Measurements from ENCODE around the gene BCR.

BCR gene

GRCh38 chr22:23175817-23176644 is 4.3 kb upstream of the BCR start:
- no peak for DNase-seq (ENCODE audit: low read depth, low spot score)

- no peak for DNase-seq (ENCODE audit: low read depth, low spot score)
Measured at GRCh38 chr22:23176645-23177027, 3.7 kb upstream of the BCR start.

GRCh38 chr22:23177197-23177596 is 3.1 kb upstream of the BCR start:
- no peak for DNase-seq (ENCODE audit: low read depth, low spot score)

GRCh38 chr22:23178512-23179254 is 1.6 kb upstream of the BCR start:
- DNase-seq (ENCODE audit: low read depth, low spot score), result peak; percentile 33

- no peak for DNase-seq (ENCODE audit: low read depth, low spot score)
Measured at GRCh38 chr22:23179381-23180299, 669 bp upstream of the BCR start.

GRCh38 chr22:23180893-23181720 is 798 bp downstream of the BCR start:
- no peak for DNase-seq (ENCODE audit: low read depth, low spot score)

GRCh38 chr22:23181721-23182308 is 1.5 kb downstream of the BCR start:
- DNase-seq (ENCODE audit: low read depth, low spot score), result no peak

- no peak for DNase-seq (ENCODE audit: low read depth, low spot score)
Measured at GRCh38 chr22:23182309-23183060, 2.2 kb downstream of the BCR start.

GRCh38 chr22:23183061-23183698 is 2.9 kb downstream of the BCR start:
- DNase-seq (ENCODE audit: low read depth, low spot score), result peak; percentile 43

DNA sequence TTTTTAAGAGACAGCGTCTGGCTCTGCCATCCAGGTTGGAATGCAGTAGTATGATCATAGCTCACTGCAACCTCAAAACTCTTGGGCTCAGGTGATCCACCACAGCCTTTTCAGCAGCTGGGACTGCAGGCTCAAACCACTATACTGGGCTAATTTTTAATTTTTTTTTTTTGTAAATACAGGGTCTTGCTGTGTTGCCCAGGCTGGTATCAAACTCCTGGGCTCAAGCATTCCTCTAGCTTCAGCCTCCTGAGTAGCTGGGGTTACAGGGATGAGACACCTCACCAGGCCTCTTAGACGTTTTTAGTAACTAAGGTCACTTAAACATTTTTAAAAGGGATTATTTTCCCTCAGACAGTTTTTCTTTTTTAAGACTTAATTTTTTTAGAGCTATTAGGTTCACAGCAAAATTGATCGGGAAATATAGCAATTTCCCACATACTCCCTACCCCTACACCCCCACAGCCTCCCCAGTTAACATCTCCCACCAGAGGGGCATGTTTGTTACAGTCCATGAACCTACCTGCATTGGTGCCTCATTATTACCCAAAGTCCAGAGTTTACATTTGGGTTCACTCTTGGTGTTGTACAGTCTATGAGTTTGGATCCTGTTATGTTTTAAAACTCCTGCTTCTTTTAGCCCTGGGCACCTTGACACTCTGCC is 3.9 kb downstream of the BCR start:
- DNase-seq (ENCODE audit: low read depth, low spot score), result no peak

DNA sequence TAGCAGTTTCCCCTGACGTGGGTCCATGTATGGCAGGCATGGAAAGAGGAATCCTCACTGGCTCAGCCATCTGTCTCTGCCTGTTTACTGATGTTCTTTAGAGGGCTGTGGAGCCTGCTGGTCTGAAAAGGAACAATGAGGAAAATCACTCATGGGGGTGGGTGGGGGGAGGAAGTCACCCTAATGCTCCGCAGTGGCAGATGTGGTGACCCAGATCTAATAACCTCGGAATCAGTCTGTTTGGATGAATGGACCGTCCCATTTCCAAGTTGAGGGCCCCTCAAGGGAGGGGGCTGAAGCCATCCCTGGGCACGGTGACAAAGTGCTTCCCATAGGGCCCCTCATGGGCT is 4.4 kb downstream of the BCR start:
- DNase-seq (ENCODE audit: low read depth, low spot score), result no peak

DNA sequence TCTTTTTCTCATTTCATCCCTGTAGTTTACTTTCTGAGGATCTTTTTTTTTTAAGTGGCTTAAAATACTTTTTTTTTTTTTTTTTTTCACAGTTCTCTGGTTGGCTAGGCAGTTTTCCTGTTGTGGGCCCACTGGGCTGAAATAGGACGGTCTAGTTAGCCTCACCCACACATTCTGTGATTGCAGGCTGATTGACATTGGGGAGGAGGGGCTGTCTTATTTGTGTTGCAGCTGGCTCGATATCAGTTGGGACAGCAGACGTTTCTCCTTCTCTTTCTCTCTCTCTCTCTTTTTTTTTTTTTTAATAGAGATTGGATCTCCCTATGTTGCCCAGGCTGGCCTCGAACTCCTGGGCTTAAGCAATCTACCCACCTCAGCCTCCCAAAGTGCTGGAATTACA is 6.9 kb downstream of the BCR start:
- DNase-seq (ENCODE audit: low read depth, low spot score), result no peak

DNA sequence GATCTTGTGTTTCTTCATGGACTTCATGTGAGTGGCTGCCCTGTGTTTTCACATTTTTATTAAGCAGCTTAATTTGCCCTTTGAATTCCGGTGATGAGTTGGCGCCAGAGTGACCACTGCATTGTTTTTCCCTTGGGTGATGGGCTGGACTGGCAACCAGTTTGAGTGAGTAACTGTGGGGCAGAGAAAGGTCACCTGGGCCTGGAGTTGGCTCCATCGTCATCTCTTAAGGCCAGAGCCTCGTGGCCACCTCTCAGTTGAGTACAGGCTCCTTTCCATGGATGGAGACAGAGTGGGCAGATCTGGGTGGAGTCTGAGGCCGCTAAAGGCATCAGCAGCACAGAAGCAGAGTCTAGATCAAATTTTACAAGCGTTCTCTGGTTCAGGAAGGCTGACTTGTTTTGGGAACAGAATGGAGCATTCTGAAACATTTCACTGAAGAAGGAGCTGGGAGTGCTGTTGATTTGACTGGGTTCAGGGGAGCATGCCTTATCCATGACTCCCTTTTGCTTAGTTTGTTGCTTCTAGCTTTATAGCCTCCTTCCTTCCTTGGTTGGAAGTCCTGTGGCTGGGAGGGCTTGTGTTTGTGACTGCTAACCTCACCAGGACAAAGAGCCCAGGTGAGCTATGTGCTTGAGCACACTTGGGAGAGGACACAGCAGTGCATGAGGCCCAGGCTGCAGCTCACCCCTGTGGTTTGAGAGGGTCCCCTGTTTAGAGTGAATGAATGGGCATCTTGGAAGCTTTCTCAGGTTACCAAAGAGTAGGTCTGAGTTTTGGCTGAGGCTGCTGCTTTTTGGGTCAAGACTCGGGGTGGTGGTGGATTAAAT is 7.8 kb downstream of the BCR start:
- DNase-seq (ENCODE audit: low read depth, low spot score), result no peak

GRCh38 chr22:23190526-23190925 is 10.2 kb downstream of the BCR start:
- DNase-seq (ENCODE audit: low read depth, low spot score), result no peak

DNA sequence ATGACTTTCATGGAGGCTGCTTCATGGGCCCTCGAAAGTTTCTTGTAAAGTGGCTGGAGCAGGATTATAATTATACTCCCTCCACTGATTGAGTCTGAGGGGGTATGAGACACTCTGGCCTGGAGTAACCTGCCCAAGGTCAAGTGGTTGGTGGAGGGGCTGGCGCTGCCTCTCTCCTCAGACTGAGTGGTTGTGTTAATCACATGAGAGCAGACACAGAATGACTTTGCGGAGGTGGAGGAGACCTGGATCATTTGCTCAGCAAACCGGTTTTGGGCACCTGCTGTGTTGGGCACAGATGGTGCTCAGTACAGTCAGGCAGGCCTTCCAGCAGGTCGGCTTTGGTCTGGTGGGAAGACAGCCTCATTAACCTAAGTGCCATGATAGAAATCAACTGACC is 11.8 kb downstream of the BCR start:
- no peak for DNase-seq (ENCODE audit: low read depth, low spot score)

DNA sequence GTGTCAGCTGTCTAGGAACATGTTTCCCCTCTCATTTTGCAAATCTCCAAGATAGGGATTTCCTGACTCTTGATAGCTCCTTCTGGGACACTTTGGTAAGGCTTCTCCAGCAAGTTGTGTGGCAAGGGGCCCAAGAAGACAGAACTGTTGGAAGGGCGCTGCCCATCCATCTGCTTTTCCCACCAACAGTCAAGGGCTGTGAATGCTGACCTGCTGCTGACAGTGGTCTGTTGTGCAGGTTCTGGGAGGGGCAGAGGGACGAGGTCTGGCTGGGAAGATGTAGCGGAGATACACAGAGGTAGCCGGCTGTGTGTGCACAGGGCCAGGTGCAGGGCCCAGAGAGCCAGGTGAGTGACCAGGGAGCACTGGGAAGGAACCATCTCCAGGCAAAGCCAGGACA is 12.2 kb downstream of the BCR start:
- DNase-seq (ENCODE audit: low read depth, low spot score), result no peak

DNA sequence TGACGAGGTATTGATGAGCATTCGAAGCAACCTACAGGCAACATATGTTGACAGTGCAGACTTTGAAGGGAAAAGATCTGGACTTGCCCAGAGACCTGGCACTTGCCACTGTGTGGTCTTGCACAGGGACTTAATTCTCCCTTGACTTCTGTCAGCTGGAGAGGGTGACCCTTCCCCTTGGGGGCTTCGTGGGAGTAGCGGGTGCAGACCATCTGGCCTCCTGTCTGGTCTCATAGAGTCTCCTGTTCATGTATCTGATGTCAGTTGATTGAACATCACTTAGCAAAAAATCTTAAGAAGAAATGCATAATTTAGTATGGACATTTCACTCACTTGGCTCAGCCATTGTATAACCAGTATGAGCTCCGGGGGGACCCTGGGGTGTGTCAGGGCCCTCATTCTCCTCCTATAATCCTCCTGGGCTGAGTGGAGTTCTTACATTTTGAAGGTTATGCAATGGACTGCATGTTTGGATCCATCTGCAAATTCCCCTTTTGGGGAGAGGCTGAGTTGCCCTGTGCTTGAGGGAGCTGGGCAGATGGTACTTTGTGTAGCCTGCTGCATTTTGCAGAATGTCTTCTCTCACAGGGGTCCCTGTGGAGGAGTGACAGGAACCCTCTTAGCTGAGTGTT is 13.0 kb downstream of the BCR start:
- DNase-seq (ENCODE audit: low read depth, low spot score), result no peak

GRCh38 chr22:23193882-23194281 is 13.6 kb downstream of the BCR start:
- DNase-seq (ENCODE audit: low read depth, low spot score), result no peak
